HepG2 (cell line): ENCODE results near the gene ARPP21. TPM values are rescaled to one million over a fixed set of nuclear protein-coding genes. Genes with fewer than 3 reads are reported as not detected.
"Not testable (repeated sequence)": the region's sequence is repeated elsewhere in the genome, so short reads cannot be mapped to it uniquely, and the experiment has no call there.

ENCODE experiments used
- ATAC-seq: fragments of 200-7000 bp; cut with Tn5 transposase; 3 replicates; pipeline ENCODE4 v1.9.1; 2020; ENCODE audit warnings: mild to moderate bottlenecking, moderate library complexity
- BruUV-seq: library from RNA; stranded (reverse); fragments of 400-500 nt; replicated peaks from 2 replicates; lab custom pipeline; 2021; lab: Mats Ljungman, UMichigan
- CTCF ChIA-PET: fragments of 300-600 bp; formaldehyde crosslinking; extraction: SDS; loops from one replicate; lab custom pipeline; 2021; ENCODE audit warnings: low total read pairs, inconsistent platforms, low intra/inter-chr PET ratio; lab: Yijun Ruan, JAX
- POLR2A ChIA-PET: fragments of 350-600 bp; sonication (Branson Sonifier 250); formaldehyde crosslinking; loops from one replicate; lab custom pipeline; 2020; ENCODE audit warnings: antibody characterized with exemption, inconsistent platforms; lab: Yijun Ruan, JAX
- DNase-seq: peaks from one replicate; pipeline ENCODE4 v3.0.0-alpha.2; 2015; ENCODE audit warnings: low spot score
- FAIRE-seq: peaks from 3 replicates; lab custom pipeline; 2011; peaks lifted over from hg19 to GRCh38; lab: Jason Lieb, UNC
- H2AFZ ChIP-seq: one replicate; pipeline ENCODE4 v1.6.1; 2011; ENCODE audit warnings: low read length, inconsistent platforms
- H3K27ac ChIP-seq: fragments of 300-600 bp; 3 replicates; pipeline ENCODE4 v1.8.0; 2011; ENCODE audit warnings: mixed run types, mild to moderate bottlenecking, mixed read lengths, low read length, inconsistent platforms; ENCODE audit not compliant: insufficient read depth; ENCODE audit errors: extremely low read length
- H3K27me3 ChIP-seq, 2 experiments: fragments of 200-600 bp in 1 of 2; 2 replicates in 1 of 2; 3 replicates in 1 of 2; pipeline versions ENCODE4 v1.6.0 to v1.8.0; 2011; ENCODE audit warnings: low read length in 2 of 2, mild to moderate bottlenecking in 2 of 2, moderate library complexity in 2 of 2, inconsistent platforms in 1 of 2; ENCODE audit not compliant: insufficient read depth in 2 of 2, control insufficient read depth in 1 of 2
- H3K36me3 ChIP-seq, 2 experiments: fragments of 200-600 bp in 1 of 2; replicated peaks in 1 of 2; 2 replicates in 1 of 2; 3 replicates in 1 of 2; pipeline versions ENCODE4 v1.5.1 to v1.8.0; 2011; ENCODE audit warnings: low read length in 2 of 2, inconsistent platforms in 1 of 2; ENCODE audit not compliant: insufficient read depth in 2 of 2, control insufficient read depth in 1 of 2
- H3K4me1 ChIP-seq: 2 replicates; pipeline ENCODE4 v1.5.1; 2012; ENCODE audit warnings: low read length, inconsistent platforms; ENCODE audit not compliant: insufficient read depth
- H3K4me2 ChIP-seq: 2 replicates; pipeline ENCODE4 v1.6.0; 2011; ENCODE audit warnings: low read depth, low read length, inconsistent platforms
- H3K4me3 ChIP-seq, 3 experiments: fragments of 200-600 bp in 1 of 3; sonication (generic), shearing (Covaris generic) in 1 of 3; replicated peaks in 1 of 3; 2 replicates each; pipeline ENCODE4 v1.5.1; 2011 to 2016; ENCODE audit warnings: low read length in 3 of 3, inconsistent platforms in 2 of 3, low read depth in 2 of 3, mild to moderate bottlenecking in 2 of 3, control low read depth in 1 of 3, mixed read lengths in 1 of 3; ENCODE audit not compliant: insufficient read depth in 1 of 3
- H3K79me2 ChIP-seq: one replicate; pipeline ENCODE4 v1.6.1; 2011; ENCODE audit warnings: low read length, inconsistent platforms; ENCODE audit not compliant: insufficient read depth
- H3K9ac ChIP-seq: 2 replicates; pipeline ENCODE4 v1.6.0; 2011; ENCODE audit warnings: mild to moderate bottlenecking, low read depth, low read length, inconsistent platforms; ENCODE audit not compliant: insufficient read depth
- H3K9me3 ChIP-seq: 2 replicates; pipeline ENCODE4 v1.5.1; 2012; ENCODE audit warnings: mild to moderate bottlenecking, low read length
- H4K20me1 ChIP-seq: 2 replicates; pipeline ENCODE4 v1.6.0; 2011; ENCODE audit warnings: inconsistent platforms, mild to moderate bottlenecking, low read length, moderate library complexity; ENCODE audit not compliant: insufficient read depth
- ZNF333 ChIP-seq: sonication (generic); formaldehyde crosslinking; IDR thresholded peaks from 2 replicates; pipeline ENCODE4 v1.4.0; 2020; ENCODE audit warnings: mild to moderate bottlenecking, missing genetic modification reagents, borderline replicate concordance
- ZNF619 ChIP-seq: sonication (generic); formaldehyde crosslinking; IDR thresholded peaks from 2 replicates; pipeline ENCODE4 v1.4.0; 2020; ENCODE audit warnings: mild to moderate bottlenecking, missing genetic modification reagents
- ZNF841 ChIP-seq: sonication (generic); formaldehyde crosslinking; IDR thresholded peaks from 2 replicates; pipeline ENCODE4 v1.8.1; 2023; ENCODE audit warnings: missing genetic modification reagents, borderline replicate concordance
- WGBS: methylation state at CpG from one replicate; pipeline ENCODE4 v1.1.6; 2017; ENCODE audit warnings: low lambda C conversion rate; 5-methylcytosine and 5-hydroxymethylcytosine counted together
- in situ Hi-C: cut with HindIII; loops from 2 replicates; pipeline ENCODE4 v1.10.0; 2017; ENCODE audit warnings: low pct_unique_long_range_greater_than_20kb; ENCODE audit not compliant: extremely low pct_ligation_motif_present
- intact Hi-C: fragments of 100-400 bp; cut with micrococcal nuclease; formaldehyde crosslinking; loops from one replicate; pipeline ENCODE4 v1.10.0; 2022; ENCODE audit not compliant: unreplicated experiment
- polyA plus RNA-seq, 8 experiments: library from polyadenylated mRNA; depleted of rRNA in 3 of 8; stranded (reverse) in 7 of 8; unstranded in 1 of 8; fragments of >200 nt; fragmentation: Illumina TruSeq in 4 of 8; extraction: Trizol in 4 of 8; gene quantifications; 2 replicates each; pipeline versions ENCODE4 v1.2.1 to v1.2.3, GENCODE V29; 2011 to 2016; ENCODE audit warnings: low read depth in 4 of 8, missing spikeins in 1 of 8, mixed read lengths in 1 of 8; ENCODE audit not compliant: insufficient read depth in 1 of 8
- total RNA-seq, 5 experiments: library from RNA; depleted of rRNA; stranded (reverse); fragments of >200 nt; fragmentation: Illumina TruSeq; extraction: Trizol; gene quantifications; 2 replicates each; pipeline ENCODE4 v1.2.3, GENCODE V29; 2016; ENCODE audit warnings: low read depth in 1 of 5

ARPP21 gene
- total and polyA plus RNA-seq, 2 of the 13 experiments (the other 11 are each of a cell fraction or from before 2014, with no cell fraction given), result not detected

DNA sequence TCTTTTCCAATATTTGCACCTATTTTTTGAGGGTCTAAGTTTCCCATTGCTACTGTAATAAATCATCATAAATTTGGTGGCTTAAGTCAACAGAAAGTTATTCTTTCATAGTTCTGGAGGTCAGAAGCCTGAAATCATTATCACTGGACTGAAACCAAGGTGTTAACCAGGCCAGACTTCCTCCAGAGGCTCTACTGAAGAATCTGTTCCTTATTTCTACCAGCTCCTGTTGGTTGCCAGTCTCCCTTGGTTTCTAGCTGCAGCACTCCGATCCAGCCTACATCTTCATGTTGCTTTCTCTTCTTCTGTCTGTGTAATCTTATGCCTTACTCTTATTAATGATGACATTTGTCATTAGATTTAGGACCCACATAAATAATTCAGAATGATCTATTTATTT, 22.0 kb upstream of the ARPP21 start:
- no peak overlapping the region for H3K27ac ChIP-seq
- H3K27me3 ChIP-seq, result no peaks in the 10 kb centered on the region
- TF ChIP-seq ZNF333 (CRISPR knock-in tag) (no peak), ZNF841 (CRISPR knock-in tag) (no peak), ZNF619 (CRISPR knock-in tag) (no peak)
- TF ChIP-seq, all 625 proteins: peak for 0
- in situ Hi-C loops, result no loop called here
- Histone ChIP-seq H3K4me3 (no peak overlapping the region), H3K36me3 (no peaks in the 10 kb centered on the region), H3K79me2 (no peaks in the 10 kb centered on the region), H3K9ac (no peak overlapping the region), H3K4me2 (no peak overlapping the region), H4K20me1 (no peaks in the 10 kb centered on the region), H3K4me1 (no peaks in the 10 kb centered on the region), H3K9me3 (no peaks in the 10 kb centered on the region), H2AFZ (no peak overlapping the region)
- ChIA-PET CTCF (no interaction called here), POLR2A (no interaction called here)
- WGBS, result 3% methylated on average over 1 of the region's 1 CpG
- BruUV-seq, result no TSS peak
- intact Hi-C loops, result no loop called here
- ATAC-seq, result no peak
- no peak for FAIRE-seq
- DNase-seq, result no peak

DNA sequence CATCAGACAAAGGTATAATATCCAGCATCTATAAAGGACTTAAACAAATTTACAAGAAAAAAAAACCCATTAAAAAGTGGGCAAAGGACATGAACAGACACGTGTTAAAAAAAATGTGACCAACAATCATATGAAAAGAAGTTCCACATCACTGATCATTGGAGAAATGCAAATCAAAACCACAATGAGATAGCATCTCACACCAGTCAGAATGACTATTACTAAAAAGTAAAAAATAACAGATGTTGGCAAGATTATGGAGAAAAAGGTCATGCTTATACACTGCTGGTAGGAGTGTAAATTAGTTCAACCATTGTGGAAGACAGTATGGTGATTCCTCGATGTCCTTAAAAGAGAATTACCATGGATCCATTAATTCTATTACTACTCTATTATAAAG, 19.1 kb upstream of the ARPP21 start:
- H3K9me3 ChIP-seq, H3K27ac ChIP-seq, BruUV-seq, POLR2A ChIA-PET, CTCF ChIA-PET, H3K36me3 ChIP-seq, DNase-seq, FAIRE-seq, H3K4me3 ChIP-seq, H3K4me1 ChIP-seq, H2AFZ ChIP-seq, H4K20me1 ChIP-seq, ATAC-seq, H3K4me2 ChIP-seq, intact Hi-C loops, H3K9ac ChIP-seq, H3K79me2 ChIP-seq, H3K27me3 ChIP-seq, in situ Hi-C loops: not testable (repeated sequence)
- WGBS, result 5% methylated on average over 2 of the region's 2 CpGs
